ENCODE data around the gene CACNA1B.

The CACNA1B gene

GRCh38 chr9:137891588-137892423, 14.2 kb downstream of the CACNA1B start:
- Mint-ChIP-seq H3K27me3 (peaks cover 2% of the 10 kb centered on the region), H3K36me3 (no peaks in the 10 kb centered on the region), H3K4me1 (no peaks in the 10 kb centered on the region), H3K27ac (no peak overlapping the region), H3K9me3 (no peaks in the 10 kb centered on the region), H3K4me3 (no peak overlapping the region)
- ATAC-seq, result peak; percentile 14

GRCh38 chr9:137892424-137893191, 15.0 kb downstream of the CACNA1B start:
- no peaks in the 10 kb centered on the region for H3K9me3 Mint-ChIP-seq
- peak; percentile 17 for ATAC-seq
- H3K4me1 Mint-ChIP-seq, result no peaks in the 10 kb centered on the region
- no peak overlapping the region for H3K4me3 Mint-ChIP-seq
- no peaks in the 10 kb centered on the region for H3K27me3 Mint-ChIP-seq
- no peak overlapping the region for H3K27ac Mint-ChIP-seq
- H3K36me3 Mint-ChIP-seq, result no peaks in the 10 kb centered on the region

DNA sequence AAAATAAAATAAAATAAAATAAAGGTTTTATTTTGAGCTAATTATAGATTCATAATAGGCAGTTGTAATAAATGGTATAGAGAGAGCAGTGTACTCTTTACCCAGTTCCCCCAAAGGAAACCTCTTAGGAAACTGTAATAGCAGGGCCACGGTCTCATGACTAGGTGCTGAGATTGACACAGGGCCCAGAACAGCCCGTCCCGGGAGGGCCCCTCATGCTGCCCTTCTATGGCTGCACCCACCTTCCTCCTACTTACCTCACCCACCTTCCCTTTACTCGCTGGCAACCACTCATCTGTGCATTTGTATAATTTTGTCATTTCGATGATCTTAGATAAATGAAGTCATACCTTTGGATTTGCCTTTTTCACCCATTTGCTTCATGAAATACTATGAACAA, 16.1 kb downstream of the CACNA1B start:
- no peaks in the 10 kb centered on the region for H3K27me3 Mint-ChIP-seq
- ATAC-seq, result no peak
- no peaks in the 10 kb centered on the region for H3K36me3 Mint-ChIP-seq
- no peak overlapping the region for H3K4me3 Mint-ChIP-seq
- H3K27ac Mint-ChIP-seq, result no peak overlapping the region
- H3K4me1 Mint-ChIP-seq, result no peaks in the 10 kb centered on the region
- peaks cover 3% of the 10 kb centered on the region for H3K9me3 Mint-ChIP-seq

- peak; percentile 43 for ATAC-seq
- H3K4me3 Mint-ChIP-seq, result no peak overlapping the region
- no peak overlapping the region for H3K27ac Mint-ChIP-seq
These were observed 22.2 kb downstream of the CACNA1B start for GRCh38 chr9:137899551-137900360.

GRCh38 chr9:137900584-137901310, 23.2 kb downstream of the CACNA1B start:
- Mint-ChIP-seq H3K36me3 (no peaks in the 10 kb centered on the region), H3K9me3 (peaks cover 3% of the 10 kb centered on the region), H3K27me3 (peaks cover 16% of the 10 kb centered on the region), H3K4me1 (no peaks in the 10 kb centered on the region), H3K4me3 (no peak overlapping the region), H3K27ac (no peak overlapping the region)
- ATAC-seq, result peak; percentile 39

More at GRCh38 chr9:137899551-137900360, 22.2 kb downstream of the CACNA1B start:
- Mint-ChIP-seq H3K36me3 (no peaks in the 10 kb centered on the region), H3K4me1 (no peaks in the 10 kb centered on the region), H3K27me3 (peaks cover 16% of the 10 kb centered on the region), H3K9me3 (peaks cover 3% of the 10 kb centered on the region)

- Mint-ChIP-seq H3K9me3 (peaks cover 3% of the 10 kb centered on the region), H3K36me3 (no peaks in the 10 kb centered on the region), H3K4me1 (no peaks in the 10 kb centered on the region), H3K27me3 (peaks cover 33% of the 10 kb centered on the region), H3K4me3 (no peak overlapping the region), H3K27ac (no peak overlapping the region)
- no peak for ATAC-seq
These were observed 25.1 kb downstream of the CACNA1B start for GRCh38 chr9:137902646-137903045.

DNA sequence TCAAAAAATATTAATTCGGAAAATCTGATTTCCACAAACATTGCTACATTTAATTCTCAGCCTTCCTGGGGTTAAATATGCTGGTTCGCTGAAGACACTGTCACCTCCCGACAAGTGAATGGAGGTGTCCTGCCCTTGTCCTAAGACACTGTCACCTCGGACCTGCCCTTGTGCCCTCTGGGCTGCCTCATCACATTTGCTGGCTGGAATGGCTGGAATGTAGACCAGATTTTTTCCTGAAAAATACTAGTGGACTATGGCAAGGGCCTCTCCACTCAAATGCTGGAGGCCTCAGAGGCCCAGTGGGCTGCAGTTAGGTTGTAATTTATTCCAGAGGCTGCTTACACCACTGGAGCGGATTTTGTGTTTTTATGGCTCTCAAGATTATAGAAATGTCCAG, 28.2 kb downstream of the CACNA1B start:
- H3K4me3 Mint-ChIP-seq, result no peak overlapping the region
- no peak for ATAC-seq
- H3K36me3 Mint-ChIP-seq, result no peaks in the 10 kb centered on the region
- no peaks in the 10 kb centered on the region for H3K9me3 Mint-ChIP-seq
- no peak overlapping the region for H3K27ac Mint-ChIP-seq
- H3K4me1 Mint-ChIP-seq, result no peaks in the 10 kb centered on the region
- peaks cover 36% of the 10 kb centered on the region for H3K27me3 Mint-ChIP-seq

DNA sequence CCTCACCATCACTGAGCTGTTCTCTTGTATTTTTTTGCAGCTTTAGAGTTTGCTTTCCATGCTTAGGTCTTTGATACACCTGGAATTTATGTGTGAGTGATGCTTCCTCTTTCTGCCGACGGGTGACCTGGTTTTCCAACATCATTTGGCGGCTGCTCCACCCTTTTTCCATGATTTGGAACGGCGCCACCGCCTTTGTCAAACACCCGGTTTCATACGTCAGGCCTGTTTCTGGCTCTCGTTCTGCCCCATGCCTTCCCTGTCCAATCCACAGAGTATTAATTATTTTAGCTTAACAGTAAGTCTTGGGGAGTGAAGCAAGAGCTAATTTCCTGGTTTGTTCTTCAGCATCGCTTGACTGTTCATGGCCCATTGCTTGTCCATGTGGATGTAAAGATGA, 30.2 kb downstream of the CACNA1B start:
- H3K4me1 Mint-ChIP-seq, result no peaks in the 10 kb centered on the region
- no peaks in the 10 kb centered on the region for H3K36me3 Mint-ChIP-seq
- H3K27ac Mint-ChIP-seq, result no peak overlapping the region
- H3K9me3 Mint-ChIP-seq, result no peaks in the 10 kb centered on the region
- H3K4me3 Mint-ChIP-seq, result no peak overlapping the region
- peaks cover 54% of the 10 kb centered on the region for H3K27me3 Mint-ChIP-seq
- no peak for ATAC-seq

GRCh38 chr9:137912671-137913070, 35.1 kb downstream of the CACNA1B start:
- no peaks in the 10 kb centered on the region for H3K9me3 Mint-ChIP-seq

GRCh38 chr9:137913132-137913531, 35.5 kb downstream of the CACNA1B start:
- no peaks in the 10 kb centered on the region for H3K36me3 Mint-ChIP-seq
- H3K4me3 Mint-ChIP-seq, result no peak overlapping the region
- H3K27ac Mint-ChIP-seq, result no peak overlapping the region
- H3K4me1 Mint-ChIP-seq, result no peaks in the 10 kb centered on the region
- no peak for ATAC-seq
- no peaks in the 10 kb centered on the region for H3K9me3 Mint-ChIP-seq
- peaks cover 42% of the 10 kb centered on the region for H3K27me3 Mint-ChIP-seq

More at GRCh38 chr9:137912671-137913070, 35.1 kb downstream of the CACNA1B start:
- H3K36me3 Mint-ChIP-seq, result no peaks in the 10 kb centered on the region
- peaks cover 45% of the 10 kb centered on the region for H3K27me3 Mint-ChIP-seq
- H3K4me3 Mint-ChIP-seq, result no peak overlapping the region
- no peak overlapping the region for H3K27ac Mint-ChIP-seq
- H3K4me1 Mint-ChIP-seq, result no peaks in the 10 kb centered on the region
- ATAC-seq, result no peak

- H3K27me3 Mint-ChIP-seq, result peaks cover 47% of the 10 kb centered on the region
- H3K9me3 Mint-ChIP-seq, result no peaks in the 10 kb centered on the region
- ATAC-seq, result no peak
- H3K27ac Mint-ChIP-seq, result no peak overlapping the region
- H3K36me3 Mint-ChIP-seq, result no peaks in the 10 kb centered on the region
- H3K4me1 Mint-ChIP-seq, result no peaks in the 10 kb centered on the region
- no peak overlapping the region for H3K4me3 Mint-ChIP-seq
These were observed 36.5 kb downstream of the CACNA1B start for GRCh38 chr9:137913771-137914767.

GRCh38 chr9:137916540-137916939, 39.0 kb downstream of the CACNA1B start:
- Mint-ChIP-seq H3K4me3 (no peak overlapping the region), H3K4me1 (no peaks in the 10 kb centered on the region), H3K27ac (no peak overlapping the region), H3K36me3 (no peaks in the 10 kb centered on the region), H3K27me3 (peaks cover 55% of the 10 kb centered on the region), H3K9me3 (no peaks in the 10 kb centered on the region)
- no peak for ATAC-seq

DNA sequence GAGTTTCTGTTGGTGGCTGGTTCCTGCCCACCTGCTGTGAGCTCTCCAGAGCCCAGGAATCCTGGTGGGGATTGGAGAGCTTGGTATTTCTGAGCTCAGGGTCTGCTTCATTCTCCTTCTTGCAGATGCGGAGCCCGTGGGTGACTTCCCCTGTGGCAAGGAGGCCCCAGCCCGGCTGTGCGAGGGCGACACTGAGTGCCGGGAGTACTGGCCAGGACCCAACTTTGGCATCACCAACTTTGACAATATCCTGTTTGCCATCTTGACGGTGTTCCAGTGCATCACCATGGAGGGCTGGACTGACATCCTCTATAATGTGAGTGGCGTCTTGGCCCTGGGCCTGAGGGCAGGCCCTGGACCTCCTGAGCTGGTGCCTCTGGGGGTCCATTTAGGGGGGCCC, 39.5 kb downstream of the CACNA1B start:
- no peak for ATAC-seq
- no peaks in the 10 kb centered on the region for H3K9me3 Mint-ChIP-seq
- no peaks in the 10 kb centered on the region for H3K36me3 Mint-ChIP-seq
- no peaks in the 10 kb centered on the region for H3K4me1 Mint-ChIP-seq
- peaks cover 50% of the 10 kb centered on the region for H3K27me3 Mint-ChIP-seq
- no peak overlapping the region for H3K4me3 Mint-ChIP-seq
- no peak overlapping the region for H3K27ac Mint-ChIP-seq

- Mint-ChIP-seq H3K27ac (no peak overlapping the region), H3K4me1 (no peaks in the 10 kb centered on the region), H3K9me3 (no peaks in the 10 kb centered on the region), H3K4me3 (no peak overlapping the region), H3K36me3 (no peaks in the 10 kb centered on the region), H3K27me3 (peaks cover 45% of the 10 kb centered on the region)
- ATAC-seq, result no peak
These were observed 40.2 kb downstream of the CACNA1B start for GRCh38 chr9:137917795-137918194.

Measured in stimulated activated memory B cell treated with anti-CD40 and anti-IgM and Interleukin-4, amounts not matched to agents 10 μg/mL and 1 μg/mL and 100 μg/mL, for 72 hours (primary cell).